ENCODE results near the gene NUP62. TPM values are rescaled to one million over a fixed set of nuclear protein-coding genes. Genes with fewer than 3 reads are reported as not detected.
"Not testable (repeated sequence)": the region's sequence is repeated elsewhere in the genome, so short reads cannot be mapped to it uniquely, and the experiment has no call there.

The NUP62 gene
- total RNA-seq, 1 experiment from 2014 or later, result 91.3 TPM

GRCh38 chr19:49951806-49952478, 22.6 kb upstream of the NUP62 start:
- DNase-seq (ENCODE audit: low spot score), result no peak

- DNase-seq (ENCODE audit: low spot score), result no peak
Observed at GRCh38 chr19:49950956-49951526, 21.7 kb upstream of the NUP62 start.

GRCh38 chr19:49950590-49950948, 21.3 kb upstream of the NUP62 start:
- no peak for DNase-seq (ENCODE audit: low spot score)

DNA sequence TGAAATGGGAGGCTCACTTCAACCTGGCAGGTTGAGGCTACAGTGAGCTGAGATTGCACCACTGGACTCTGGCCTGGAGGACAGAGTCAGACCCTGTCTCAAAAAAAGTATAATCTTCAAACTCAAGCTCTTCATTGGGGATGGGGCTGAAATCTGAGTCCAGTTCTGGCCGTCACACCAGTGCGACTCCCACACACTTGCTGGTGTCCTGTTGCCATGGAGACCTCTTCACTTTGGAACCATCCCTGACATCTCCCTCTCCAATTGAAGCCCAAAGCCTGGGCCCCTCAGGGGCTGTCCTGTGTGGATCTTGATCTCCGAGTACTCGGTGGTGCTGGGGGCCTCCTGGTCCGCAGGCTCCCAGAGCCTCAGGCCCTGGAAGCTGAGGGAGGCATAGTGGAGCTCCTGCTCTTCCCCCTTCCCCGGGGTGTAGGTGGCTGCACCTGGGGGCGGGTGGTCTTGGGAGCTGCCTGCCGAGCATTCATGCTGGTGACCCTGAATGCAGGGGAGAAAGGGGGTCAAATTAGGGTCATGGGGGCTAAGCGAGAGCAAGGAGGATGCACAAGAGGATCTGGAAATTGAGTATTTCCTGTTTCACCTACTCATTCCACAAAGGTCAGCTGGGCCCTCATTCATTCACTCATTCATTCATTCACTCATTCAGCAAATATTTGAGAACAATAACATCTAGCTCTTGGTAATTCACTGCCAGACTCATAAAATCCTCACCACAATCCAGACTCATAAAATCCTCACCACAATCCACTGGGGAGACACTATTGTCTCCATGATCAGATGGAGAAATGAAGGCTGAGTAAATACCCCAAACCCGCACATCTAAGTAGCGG, 20.7 kb upstream of the NUP62 start:
- DNase-seq (ENCODE audit: low spot score), result no peak

- DNase-seq (ENCODE audit: low spot score), result no peak
Observed at GRCh38 chr19:49946415-49946814, 17.1 kb upstream of the NUP62 start.

GRCh38 chr19:49944567-49944966, 15.3 kb upstream of the NUP62 start:
- DNase-seq (ENCODE audit: low spot score), result not testable (repeated sequence)

DNA sequence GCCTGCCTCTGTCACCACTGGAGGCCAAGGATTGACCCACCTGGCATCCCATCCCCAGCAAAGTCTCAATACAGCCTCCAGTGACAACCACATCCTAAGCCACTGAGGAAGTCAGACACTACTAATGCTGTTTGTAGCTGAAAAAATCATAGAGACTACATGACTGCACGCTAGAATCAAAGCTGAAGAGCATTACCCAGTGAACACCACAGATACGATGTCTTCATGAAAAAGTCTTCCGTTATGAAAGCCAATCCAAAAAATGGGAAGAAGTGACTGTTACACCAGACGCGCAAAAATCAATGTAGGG, 11.1 kb upstream of the NUP62 start:
- no peak for DNase-seq (ENCODE audit: low spot score)

DNA sequence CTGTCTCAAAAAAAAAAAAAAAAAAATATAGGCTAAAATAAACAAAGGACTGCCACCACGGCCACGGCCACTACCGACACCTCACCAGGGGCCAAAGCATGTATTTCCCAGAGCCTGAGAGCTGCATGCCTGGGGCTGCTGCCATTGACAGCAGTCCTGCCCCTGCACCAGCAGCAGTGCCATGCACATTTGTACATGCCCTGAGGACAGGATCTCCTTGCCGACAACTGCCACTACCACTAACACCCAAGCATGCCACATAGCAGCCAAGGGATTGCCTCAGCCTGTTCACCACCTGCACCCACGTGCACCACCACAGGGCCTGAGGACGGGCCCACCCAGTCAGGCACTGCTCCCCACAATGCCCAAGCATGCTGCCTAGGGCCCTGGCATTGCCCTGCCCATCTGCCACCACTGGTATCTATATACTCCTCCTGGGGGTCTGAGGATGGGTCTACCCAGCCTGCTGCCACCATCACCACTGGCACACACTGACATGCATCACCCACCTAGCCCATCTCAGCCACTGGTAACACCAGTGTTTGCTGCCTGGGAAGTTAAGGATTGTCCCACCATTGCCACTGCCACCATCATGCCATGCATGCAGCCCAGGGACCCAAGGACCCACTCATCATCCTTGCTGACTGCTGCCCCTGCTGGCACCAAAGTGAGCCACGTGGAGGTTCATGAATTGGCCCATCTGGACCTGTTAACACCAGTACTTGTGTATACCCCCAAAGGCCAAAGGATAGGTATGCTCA, 10.6 kb upstream of the NUP62 start:
- DNase-seq (ENCODE audit: low spot score), result no peak

GRCh38 chr19:49938662-49939061, 9.4 kb upstream of the NUP62 start:
- DNase-seq (ENCODE audit: low spot score), result no peak

DNA sequence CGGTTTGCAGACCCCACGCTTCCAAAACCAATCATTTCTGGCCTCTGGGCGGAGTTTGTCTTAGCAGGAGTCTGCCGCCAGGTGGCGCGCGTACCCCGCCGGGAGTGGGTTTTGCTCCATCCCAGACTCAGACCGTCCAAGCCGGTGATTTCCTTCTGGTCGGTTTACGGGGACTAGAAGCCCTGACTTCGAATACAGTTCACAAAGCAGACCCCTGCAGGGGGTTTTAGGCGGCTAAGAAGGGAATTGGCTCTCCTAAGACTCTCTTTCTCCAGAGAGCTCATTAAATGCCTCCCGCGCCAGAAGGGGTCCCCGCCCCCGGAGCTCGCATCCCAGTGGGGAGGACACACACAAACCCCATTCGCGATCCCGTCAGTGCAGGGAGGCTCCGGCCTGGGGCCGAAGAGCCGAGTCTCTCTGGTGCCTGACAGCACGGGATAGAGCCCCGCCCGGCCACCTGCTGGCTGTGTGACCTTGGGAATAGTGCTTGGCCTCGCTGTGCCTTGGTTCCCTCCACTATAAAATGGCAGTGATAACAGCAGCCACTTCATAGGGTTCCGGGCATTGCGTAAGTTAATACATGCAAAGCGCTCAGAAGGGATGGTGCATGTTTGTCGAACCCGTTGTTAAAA, 8.6 kb upstream of the NUP62 start:
- DNase-seq (ENCODE audit: low spot score), result peak; percentile 73

DNA sequence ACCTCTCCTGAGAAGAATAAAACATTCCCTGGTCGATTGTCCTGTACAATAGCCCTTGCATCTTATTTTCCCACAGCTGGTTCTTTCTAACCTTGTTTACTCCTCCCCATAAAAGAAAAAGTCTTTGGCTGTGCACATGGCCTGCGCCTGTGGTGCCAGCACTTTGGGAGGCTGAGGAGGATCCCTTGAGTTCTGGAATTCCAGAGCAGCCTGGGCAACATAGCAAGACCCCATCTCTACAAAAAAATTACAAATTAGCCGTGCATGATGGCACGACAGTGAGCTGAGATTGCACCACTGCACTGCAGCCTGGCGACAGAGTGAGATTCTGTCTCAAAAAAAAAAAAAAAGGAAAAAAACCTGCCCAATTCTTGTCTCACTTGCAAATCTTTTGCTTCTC, 7.2 kb upstream of the NUP62 start:
- no peak for DNase-seq (ENCODE audit: low spot score)

DNA sequence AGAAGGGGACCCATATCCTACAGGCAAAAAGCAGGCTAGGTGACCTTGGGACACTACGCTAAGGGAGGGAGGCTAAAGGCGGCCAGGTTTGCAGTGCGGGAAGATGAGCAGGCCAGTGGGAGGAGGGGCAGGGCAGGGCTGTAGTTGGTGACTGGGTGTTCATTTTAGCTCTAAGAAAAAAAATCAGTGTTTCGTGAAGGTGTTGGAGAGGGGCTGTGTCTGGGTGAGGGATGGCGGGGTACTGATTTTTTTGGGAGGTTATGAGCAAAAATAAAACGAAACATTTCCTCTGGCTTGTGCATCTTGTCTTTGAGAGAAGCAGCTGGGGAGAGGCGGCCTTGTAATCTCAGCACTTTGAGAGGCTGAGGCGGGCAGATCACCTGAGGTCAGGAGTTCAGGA, 4.3 kb upstream of the NUP62 start:
- no peak for DNase-seq (ENCODE audit: low spot score)

DNA sequence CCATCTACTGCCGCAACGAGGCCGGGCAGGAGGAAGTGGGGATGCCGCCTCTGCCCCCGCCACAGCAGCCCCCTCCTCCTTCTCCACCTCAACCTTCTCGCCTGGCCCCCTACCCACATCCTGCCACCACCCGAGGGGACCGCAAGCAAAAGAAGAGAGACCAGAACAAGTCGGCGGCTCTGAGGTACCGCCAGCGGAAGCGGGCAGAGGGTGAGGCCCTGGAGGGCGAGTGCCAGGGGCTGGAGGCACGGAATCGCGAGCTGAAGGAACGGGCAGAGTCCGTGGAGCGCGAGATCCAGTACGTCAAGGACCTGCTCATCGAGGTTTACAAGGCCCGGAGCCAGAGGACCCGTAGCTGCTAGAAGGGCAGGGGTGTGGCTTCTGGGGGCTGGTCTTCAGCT, 3.4 kb upstream of the NUP62 start:
- no peak for DNase-seq (ENCODE audit: low spot score)

GRCh38 chr19:49932041-49932451, 2.7 kb upstream of the NUP62 start:
- no peak for DNase-seq (ENCODE audit: low spot score)

DNA sequence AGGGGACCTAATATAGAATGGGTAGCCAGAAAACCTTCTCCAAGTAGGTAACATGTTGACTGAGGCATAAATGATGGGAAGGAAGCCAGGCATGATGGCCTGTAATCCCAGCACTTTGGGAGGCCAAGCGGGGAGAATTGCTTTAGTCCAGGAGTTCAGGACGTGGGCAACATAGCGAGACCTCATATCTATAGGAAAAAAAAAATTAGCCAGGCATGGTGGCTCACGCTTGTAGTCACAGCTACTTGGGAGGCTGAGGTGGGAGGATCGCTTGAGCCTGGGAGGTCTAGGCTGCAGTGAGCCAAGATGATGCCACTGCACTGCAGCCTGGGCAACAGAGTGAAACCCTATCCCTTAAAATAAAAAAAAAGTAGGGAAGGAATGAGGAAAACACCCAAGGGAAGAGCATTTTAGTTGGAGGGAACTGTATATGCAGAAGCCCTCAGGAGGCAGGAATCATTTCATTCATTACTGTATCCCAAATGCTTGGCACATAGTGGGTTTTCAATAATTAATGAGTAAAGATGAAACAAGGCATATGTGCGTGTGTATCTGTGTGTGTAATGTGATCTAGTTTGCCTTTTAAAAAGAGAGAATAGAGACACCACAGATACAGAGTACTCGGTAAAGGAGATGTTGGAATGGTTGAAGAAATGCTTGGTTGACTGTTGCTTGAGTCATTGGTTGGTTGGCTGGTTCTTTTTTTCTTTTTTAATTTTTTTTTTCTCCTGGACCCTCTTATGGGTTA, 2.2 kb upstream of the NUP62 start:
- DNase-seq (ENCODE audit: low spot score), result no peak

DNA sequence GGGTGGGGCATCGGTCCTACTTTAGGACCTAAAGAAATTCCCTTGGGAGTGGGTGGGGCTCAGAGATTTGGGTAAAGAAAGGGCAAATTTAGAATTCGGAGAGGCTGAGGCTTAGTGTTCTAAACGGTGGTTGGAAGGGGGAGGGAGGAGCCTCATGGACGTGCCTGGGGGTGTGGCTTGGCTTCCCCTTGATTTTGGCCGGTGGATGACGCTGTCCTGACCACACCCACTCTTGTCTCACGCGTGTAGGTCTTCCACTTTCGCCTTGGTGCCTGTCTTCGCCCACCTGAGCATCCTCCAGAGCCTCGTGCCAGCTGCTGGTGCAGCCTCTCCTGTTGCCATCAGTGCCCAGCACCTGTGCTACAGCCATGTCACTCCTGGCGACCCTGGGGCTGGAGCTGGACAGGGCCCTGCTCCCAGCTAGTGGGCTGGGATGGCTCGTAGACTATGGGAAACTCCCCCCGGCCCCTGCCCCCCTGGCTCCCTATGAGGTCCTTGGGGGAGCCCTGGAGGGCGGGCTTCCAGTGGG, 1.2 kb upstream of the NUP62 start:
- DNase-seq (ENCODE audit: low spot score), result peak; percentile 77

GRCh38 chr19:49929611-49930482, 543 bp upstream of the NUP62 start:
- peak; percentile 96 for DNase-seq (ENCODE audit: low spot score)

GRCh38 chr19:49927526-49928264, 1.6 kb downstream of the NUP62 start:
- DNase-seq (ENCODE audit: low spot score), result no peak

DNA sequence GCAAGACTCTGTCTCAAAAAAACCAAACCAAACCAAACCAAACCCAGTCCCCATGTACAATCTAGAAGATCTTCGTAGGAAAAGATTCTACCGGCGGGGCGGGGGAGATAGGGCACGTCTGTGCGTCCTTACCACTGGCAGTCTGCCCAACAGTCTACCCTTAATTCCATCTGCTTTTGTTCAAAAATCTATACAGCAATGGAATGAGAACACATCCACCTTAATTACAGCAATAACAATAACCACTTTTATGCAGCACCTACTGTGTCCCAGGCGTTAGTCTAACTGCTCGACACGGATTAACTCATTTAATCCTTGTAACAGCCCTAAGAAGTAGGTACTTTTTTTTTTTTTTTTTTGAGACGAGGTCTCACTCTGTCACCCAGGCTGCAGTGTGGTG, 2.8 kb downstream of the NUP62 start:
- DNase-seq (ENCODE audit: low spot score), result no peak
